IPS-20b (cell line): ENCODE data around the gene FOXO6.

ENCODE experiments used
- H3K27ac ChIP-seq: one replicate; pipeline ENCODE4 v1.5.1; 2013; ENCODE audit warnings: low read length
- H3K27me3 ChIP-seq: 2 replicates; pipeline ENCODE4 v1.6.1; 2013; ENCODE audit warnings: mild to moderate bottlenecking, low read length, inconsistent platforms; ENCODE audit not compliant: insufficient read depth
- H3K36me3 ChIP-seq: 2 replicates; pipeline ENCODE4 v1.6.1; 2013; ENCODE audit warnings: low read depth, mild to moderate bottlenecking, inconsistent platforms, low read length, moderate library complexity; ENCODE audit not compliant: insufficient read depth
- H3K4me1 ChIP-seq: 2 replicates; pipeline ENCODE4 v1.6.1; 2013; ENCODE audit warnings: mild to moderate bottlenecking, control low read depth, inconsistent platforms, low read length, moderate library complexity; ENCODE audit not compliant: insufficient read depth
- H3K4me3 ChIP-seq: 2 replicates; pipeline ENCODE4 v1.5.1; 2013; ENCODE audit warnings: mild to moderate bottlenecking, low read length, inconsistent platforms
- H3K9ac ChIP-seq: 2 replicates; pipeline ENCODE4 v1.6.1; 2013; ENCODE audit warnings: low read depth, mild to moderate bottlenecking, inconsistent platforms, low read length, moderate library complexity
- H3K9me3 ChIP-seq: 2 replicates; pipeline ENCODE4 v1.6.1; 2013; ENCODE audit warnings: mild to moderate bottlenecking, low read depth, low read length, inconsistent platforms; ENCODE audit not compliant: insufficient read depth

Gene FOXO6

DNA sequence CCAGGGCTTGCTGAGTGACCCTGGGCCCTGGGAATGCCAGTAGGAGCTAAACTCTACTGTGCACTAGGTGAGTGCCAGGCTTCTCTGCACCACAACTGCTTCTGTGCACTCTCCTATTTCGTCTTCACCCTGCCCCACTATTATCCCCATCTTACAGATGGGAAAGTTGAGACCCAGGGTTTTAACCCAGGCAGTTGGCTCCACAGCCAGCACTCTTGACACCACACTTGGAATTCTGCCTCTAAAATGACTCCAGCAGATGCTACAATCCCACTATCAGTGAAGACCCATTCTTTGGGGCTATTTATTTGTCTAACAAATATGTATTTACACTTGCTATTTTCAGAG is 56.1 kb downstream of the FOXO6 start:
- Histone ChIP-seq H3K9ac (no peak overlapping the region), H3K4me3 (no peak overlapping the region), H3K27ac (no peak overlapping the region), H3K9me3 (no peaks in the 10 kb centered on the region), H3K4me1 (no peaks in the 10 kb centered on the region), H3K27me3 (no peaks in the 10 kb centered on the region), H3K36me3 (no peaks in the 10 kb centered on the region)

DNA sequence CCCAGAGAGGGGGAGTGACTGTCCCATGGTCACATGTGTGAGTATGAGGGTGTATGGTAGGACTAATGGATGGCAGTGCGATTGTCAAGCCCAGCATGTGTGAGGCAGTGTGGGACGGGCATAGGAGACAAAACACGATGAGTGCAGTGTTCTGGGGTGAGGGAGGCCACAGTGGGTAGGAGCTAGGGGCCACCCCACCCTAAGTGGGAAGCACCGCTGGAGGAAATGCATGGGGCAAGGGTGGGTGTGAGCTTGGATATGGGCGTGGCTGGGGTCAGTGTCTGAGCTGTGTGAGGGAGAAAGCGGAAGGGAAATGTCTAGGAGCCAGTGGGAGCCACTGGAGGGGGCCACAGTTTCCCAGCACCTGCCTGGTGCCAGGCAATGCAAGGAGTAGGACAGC is 56.5 kb downstream of the FOXO6 start:
- Histone ChIP-seq H3K36me3 (no peaks in the 10 kb centered on the region), H3K9me3 (no peaks in the 10 kb centered on the region), H3K4me1 (no peaks in the 10 kb centered on the region), H3K27ac (no peak overlapping the region), H3K9ac (no peak overlapping the region), H3K27me3 (no peaks in the 10 kb centered on the region), H3K4me3 (no peak overlapping the region)

DNA sequence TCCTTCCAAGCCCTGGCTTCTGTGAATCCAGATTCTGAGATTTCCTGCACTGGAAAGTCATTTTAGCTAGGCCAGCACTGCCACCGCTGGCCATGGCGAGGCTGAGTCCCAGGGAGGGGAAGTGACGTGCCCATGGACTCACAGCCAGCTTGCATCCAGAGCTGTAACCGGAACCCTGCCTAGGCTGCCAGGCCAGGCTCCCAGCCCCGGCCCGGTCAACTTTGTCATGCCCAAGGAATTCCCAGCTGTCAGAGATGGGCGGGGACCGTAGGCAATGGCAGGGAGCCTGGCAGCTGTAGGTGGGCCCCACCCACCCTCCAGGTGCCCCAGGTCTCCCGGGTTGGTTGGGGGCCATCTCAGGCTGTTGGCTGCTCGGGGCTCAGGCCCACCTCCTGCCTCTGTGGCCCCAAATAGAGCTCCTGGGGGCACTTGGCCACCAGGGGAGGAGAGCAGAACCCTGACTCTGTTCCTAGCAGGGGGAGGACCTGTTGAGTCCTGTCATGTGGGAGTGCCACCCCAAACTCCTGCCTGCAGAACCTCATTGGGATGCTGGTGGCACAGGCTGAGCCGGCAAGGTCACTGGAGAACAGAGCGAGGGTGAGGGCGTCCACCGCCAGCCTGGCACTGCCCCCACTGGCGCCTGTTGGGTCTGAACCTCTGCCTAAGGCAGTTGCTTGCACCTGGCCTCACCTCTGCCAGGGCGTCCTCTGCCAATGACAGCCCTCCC is 57.8 kb downstream of the FOXO6 start:
- H3K4me3 ChIP-seq, result no peak overlapping the region
- no peak overlapping the region for H3K9ac ChIP-seq
- no peaks in the 10 kb centered on the region for H3K36me3 ChIP-seq
- H3K9me3 ChIP-seq, result no peaks in the 10 kb centered on the region
- H3K27me3 ChIP-seq, result no peaks in the 10 kb centered on the region
- no peak overlapping the region for H3K27ac ChIP-seq
- H3K4me1 ChIP-seq, result no peaks in the 10 kb centered on the region

DNA sequence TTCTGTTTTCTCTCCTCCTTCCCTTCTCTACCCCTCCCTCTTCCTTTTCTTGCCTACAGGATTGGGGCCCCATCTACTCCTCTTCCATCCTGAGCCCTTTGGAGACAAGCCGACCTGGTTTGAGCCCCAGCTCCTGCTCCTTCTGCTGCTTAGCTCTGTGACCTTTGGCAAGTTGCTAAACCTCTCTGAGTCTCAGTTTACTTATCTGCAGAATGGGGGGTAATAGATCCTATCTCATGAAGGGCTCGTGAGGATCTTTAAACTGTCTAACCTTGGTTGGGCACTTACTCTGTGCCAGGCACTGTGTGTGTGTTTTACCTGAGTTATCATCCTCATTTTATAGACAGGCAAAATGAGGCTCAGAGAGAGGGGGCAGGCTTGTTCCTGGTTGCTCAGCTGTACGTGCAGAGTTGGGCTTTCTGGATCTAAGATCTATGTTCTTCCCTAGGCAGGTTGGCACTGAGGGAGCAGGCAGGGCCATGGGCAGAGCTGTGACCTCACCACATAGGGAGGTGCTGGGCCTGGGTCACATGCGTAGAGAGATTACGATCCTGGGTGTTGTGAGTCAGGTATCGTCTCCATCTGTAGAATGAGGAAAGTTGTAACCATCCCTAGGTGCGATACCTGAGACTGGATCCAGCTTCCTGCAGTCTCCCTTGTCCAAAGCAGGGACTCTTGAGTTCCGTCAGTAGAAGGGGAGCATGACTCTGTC is 58.5 kb downstream of the FOXO6 start:
- no peak overlapping the region for H3K27ac ChIP-seq
- H3K9me3 ChIP-seq, result no peaks in the 10 kb centered on the region
- no peak overlapping the region for H3K9ac ChIP-seq
- H3K4me3 ChIP-seq, result no peak overlapping the region
- H3K4me1 ChIP-seq, result no peaks in the 10 kb centered on the region
- no peaks in the 10 kb centered on the region for H3K36me3 ChIP-seq
- H3K27me3 ChIP-seq, result no peaks in the 10 kb centered on the region

- Histone ChIP-seq H3K9me3 (no peaks in the 10 kb centered on the region), H3K27ac (no peak overlapping the region), H3K9ac (no peak overlapping the region), H3K4me1 (no peaks in the 10 kb centered on the region), H3K36me3 (no peaks in the 10 kb centered on the region), H3K4me3 (no peak overlapping the region), H3K27me3 (no peaks in the 10 kb centered on the region)
These were observed 59.1 kb downstream of the FOXO6 start for GRCh38 chr1:41420351-41420750.

DNA sequence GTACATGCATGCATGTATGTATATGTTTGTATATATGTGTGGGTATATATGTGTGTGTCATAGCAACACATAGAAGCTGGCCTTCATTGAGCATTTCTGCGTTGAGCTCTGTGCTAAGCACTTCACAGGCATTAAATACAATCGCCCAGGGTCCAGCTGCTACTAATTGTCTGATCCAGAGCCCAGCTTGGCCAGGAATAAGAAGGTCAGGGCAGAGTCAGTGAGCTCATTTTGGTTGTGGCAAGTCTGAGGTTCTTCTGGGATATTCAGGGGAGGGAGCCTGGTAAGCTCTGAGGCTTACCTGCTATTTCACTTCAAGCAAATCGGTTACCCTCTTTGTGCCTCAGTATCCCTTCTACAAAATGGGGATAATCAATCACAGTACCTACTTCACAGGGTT is 59.6 kb downstream of the FOXO6 start:
- no peaks in the 10 kb centered on the region for H3K27me3 ChIP-seq
- no peak overlapping the region for H3K4me3 ChIP-seq
- no peak overlapping the region for H3K9ac ChIP-seq
- no peak overlapping the region for H3K27ac ChIP-seq
- no peaks in the 10 kb centered on the region for H3K4me1 ChIP-seq
- H3K9me3 ChIP-seq, result no peaks in the 10 kb centered on the region
- H3K36me3 ChIP-seq, result no peaks in the 10 kb centered on the region

DNA sequence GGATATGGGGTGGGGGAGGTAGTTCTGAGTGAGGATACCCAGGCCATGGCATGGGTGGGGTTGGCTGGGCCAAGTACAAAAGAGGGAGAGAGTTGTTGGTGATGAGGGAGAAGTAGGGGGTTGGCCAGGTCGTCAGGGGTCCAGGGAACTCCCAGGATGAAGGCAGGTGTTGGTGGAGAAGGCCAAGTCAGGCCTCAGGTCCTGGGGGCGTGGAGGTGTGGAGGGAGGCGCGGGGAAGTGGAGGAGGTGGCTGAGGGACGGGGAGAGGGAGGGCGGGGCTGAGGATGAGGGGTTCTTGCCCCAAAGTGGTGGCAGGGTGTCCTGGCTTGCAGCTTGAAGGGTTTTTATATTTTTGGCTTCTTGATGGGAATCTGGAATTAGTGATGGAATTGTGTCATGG is 61.1 kb downstream of the FOXO6 start:
- H3K27ac ChIP-seq, result no peak overlapping the region
- no peak overlapping the region for H3K9ac ChIP-seq

GRCh38 chr1:41423511-41424191 is 62.4 kb downstream of the FOXO6 start:
- no peak overlapping the region for H3K4me3 ChIP-seq
- no peak overlapping the region for H3K27ac ChIP-seq
- no peaks in the 10 kb centered on the region for H3K27me3 ChIP-seq
- no peaks in the 10 kb centered on the region for H3K4me1 ChIP-seq
- H3K9ac ChIP-seq, result no peak overlapping the region
- H3K36me3 ChIP-seq, result no peaks in the 10 kb centered on the region
- no peaks in the 10 kb centered on the region for H3K9me3 ChIP-seq

More for the DNA sequence above, 61.1 kb downstream of the FOXO6 start:
- Histone ChIP-seq H3K9me3 (no peaks in the 10 kb centered on the region), H3K27me3 (no peaks in the 10 kb centered on the region), H3K4me1 (no peaks in the 10 kb centered on the region), H3K4me3 (no peak overlapping the region), H3K36me3 (no peaks in the 10 kb centered on the region)

GRCh38 chr1:41424581-41425118 is 63.4 kb downstream of the FOXO6 start:
- Histone ChIP-seq H3K27ac (no peak overlapping the region), H3K27me3 (no peaks in the 10 kb centered on the region), H3K36me3 (no peaks in the 10 kb centered on the region), H3K4me3 (no peak overlapping the region), H3K9me3 (no peaks in the 10 kb centered on the region), H3K4me1 (no peaks in the 10 kb centered on the region), H3K9ac (no peak overlapping the region)

GRCh38 chr1:41425369-41425768 is 64.1 kb downstream of the FOXO6 start:
- H3K36me3 ChIP-seq, result no peaks in the 10 kb centered on the region
- H3K9me3 ChIP-seq, result no peaks in the 10 kb centered on the region
- no peaks in the 10 kb centered on the region for H3K4me1 ChIP-seq
- H3K9ac ChIP-seq, result no peak overlapping the region
- H3K4me3 ChIP-seq, result no peak overlapping the region
- H3K27ac ChIP-seq, result no peak overlapping the region
- H3K27me3 ChIP-seq, result no peaks in the 10 kb centered on the region

DNA sequence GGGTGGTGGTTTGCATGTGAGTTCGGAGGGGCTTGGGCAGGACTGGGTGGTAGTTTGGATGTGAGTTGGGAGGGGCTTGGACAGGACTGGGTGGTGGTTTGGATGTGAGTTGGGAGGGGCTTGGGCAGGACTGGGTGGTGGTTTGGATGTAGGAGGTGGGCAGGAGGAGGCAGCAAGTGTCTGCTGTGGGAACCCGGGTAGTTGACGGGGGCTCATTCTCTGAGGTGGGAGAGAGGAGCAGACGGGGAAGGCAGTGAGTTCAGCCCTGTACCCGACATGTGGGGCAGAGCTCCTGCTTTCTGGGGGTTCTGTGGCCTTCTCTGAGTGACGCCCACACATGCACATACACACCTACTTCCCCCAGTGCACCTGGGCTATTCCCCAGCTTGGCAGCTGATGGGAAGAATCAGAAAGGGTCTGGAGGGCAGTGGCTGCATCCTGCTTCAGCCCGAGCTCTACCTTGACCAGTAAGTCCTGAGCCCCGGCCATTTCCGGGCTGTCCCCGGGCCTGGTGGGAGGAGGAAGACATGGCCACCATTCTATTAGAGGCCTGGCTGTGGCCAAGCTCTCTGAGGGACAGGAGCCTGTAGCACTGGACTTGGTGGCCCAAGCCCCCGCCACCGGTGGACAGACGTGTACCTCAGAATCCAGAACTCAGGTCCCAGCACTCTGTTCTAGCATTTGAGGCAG is 65.1 kb downstream of the FOXO6 start:
- no peak overlapping the region for H3K27ac ChIP-seq
- H3K4me3 ChIP-seq, result no peak overlapping the region
- no peaks in the 10 kb centered on the region for H3K9me3 ChIP-seq
- H3K27me3 ChIP-seq, result no peaks in the 10 kb centered on the region
- no peaks in the 10 kb centered on the region for H3K4me1 ChIP-seq
- no peak overlapping the region for H3K9ac ChIP-seq
- no peaks in the 10 kb centered on the region for H3K36me3 ChIP-seq
